ENCODE measurements around the gene BLMH. TPM values are rescaled to one million over a fixed set of nuclear protein-coding genes. Genes with fewer than 3 reads are reported as not detected.

The BLMH gene
- total RNA-seq, 4 donors from 2014 or later = 17.5 to 31.7 (median 27.1) TPM

DNA sequence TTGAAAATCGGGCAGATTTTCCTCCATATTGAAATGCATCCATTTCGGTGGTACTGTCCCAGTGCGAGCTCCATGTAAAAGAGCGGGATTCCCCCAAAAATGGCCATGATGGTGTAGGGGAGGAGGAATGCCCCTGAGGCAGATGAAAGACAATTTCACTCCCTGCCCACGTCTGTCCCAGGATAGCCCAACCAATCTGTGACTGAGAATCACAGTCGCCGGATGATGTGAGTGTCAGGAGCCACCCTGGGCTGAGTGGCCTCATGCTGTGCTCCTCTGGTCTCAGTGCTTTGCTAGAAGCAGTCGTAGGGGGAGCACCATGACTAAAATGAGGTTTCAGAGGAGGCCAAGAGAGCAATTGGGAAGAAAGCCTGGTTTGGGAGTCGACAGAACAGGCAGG is 72.9 kb downstream of the BLMH start:
- 82% methylated on average over 9 of the region's 9 CpGs for WGBS, 2 donors
- intact Hi-C loops (cut with DNase I) = no loop called here
- H3K27me3 ChIP-seq = no peaks in the 10 kb centered on the region

DNA sequence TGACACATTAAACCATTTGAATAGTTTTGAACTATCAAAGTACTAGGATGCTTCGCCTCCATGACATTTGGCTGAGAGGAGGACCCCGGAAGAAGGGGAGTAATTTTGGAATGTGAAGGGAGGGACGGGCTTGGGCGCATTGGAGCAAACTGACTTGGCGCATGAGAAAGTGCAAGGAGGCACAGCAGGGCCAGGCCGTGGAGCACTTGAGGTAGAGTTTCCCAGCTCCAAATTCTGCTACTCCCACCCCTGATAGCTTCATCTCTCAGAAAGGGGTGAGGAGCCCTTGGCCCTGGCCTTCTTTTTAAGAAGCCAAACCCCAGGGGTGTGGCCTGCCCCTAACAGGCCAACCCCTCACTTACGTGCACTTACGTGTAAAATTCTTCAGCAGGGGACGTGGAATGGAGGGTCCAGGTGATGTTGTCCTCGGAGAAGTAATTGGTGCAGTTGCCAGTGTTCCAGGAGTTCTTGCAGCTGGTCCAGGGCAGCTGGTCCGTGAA is 73.9 kb downstream of the BLMH start:
- TF ChIP-seq POLR2A (IDR thresholded peaks at IDR 0.05) = no peak
- TF ChIP-seq, protein P1, sequence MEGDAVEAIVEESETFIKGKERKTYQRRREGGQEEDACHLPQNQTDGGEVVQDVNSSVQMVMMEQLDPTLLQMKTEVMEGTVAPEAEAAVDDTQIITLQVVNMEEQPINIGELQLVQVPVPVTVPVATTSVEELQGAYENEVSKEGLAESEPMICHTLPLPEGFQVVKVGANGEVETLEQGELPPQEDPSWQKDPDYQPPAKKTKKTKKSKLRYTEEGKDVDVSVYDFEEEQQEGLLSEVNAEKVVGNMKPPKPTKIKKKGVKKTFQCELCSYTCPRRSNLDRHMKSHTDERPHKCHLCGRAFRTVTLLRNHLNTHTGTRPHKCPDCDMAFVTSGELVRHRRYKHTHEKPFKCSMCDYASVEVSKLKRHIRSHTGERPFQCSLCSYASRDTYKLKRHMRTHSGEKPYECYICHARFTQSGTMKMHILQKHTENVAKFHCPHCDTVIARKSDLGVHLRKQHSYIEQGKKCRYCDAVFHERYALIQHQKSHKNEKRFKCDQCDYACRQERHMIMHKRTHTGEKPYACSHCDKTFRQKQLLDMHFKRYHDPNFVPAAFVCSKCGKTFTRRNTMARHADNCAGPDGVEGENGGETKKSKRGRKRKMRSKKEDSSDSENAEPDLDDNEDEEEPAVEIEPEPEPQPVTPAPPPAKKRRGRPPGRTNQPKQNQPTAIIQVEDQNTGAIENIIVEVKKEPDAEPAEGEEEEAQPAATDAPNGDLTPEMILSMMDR (IDR thresholded peaks at IDR 0.05) = no peak
- DNase-seq = no peak
- no peaks in the 10 kb centered on the region for H3K36me3 ChIP-seq
- H3K4me3 ChIP-seq (replicated peaks in 1 of 3) = no peak overlapping the region
- 93 to 95% methylated on average over 11 of the region's 11 CpGs for WGBS, 2 donors
- H3K9me3 ChIP-seq = no peaks in the 10 kb centered on the region
- no peaks in the 10 kb centered on the region for H3K4me1 ChIP-seq
- intact Hi-C loops (cut with DNase I) = no loop called here
- H3K27ac ChIP-seq = no peak overlapping the region
- no peaks in the 10 kb centered on the region for H3K27me3 ChIP-seq

More for the DNA sequence above, 72.9 kb downstream of the BLMH start:
- H3K9me3 ChIP-seq = no peaks in the 10 kb centered on the region
- H3K4me3 ChIP-seq (replicated peaks in 1 of 3) = no peak overlapping the region
- H3K27ac ChIP-seq = no peak overlapping the region
- no peak for DNase-seq
- H3K4me1 ChIP-seq = no peaks in the 10 kb centered on the region
- no peaks in the 10 kb centered on the region for H3K36me3 ChIP-seq
- TF ChIP-seq, protein P1 (IDR thresholded peaks at IDR 0.05) = no peak
- no peak for TF ChIP-seq POLR2A (IDR thresholded peaks at IDR 0.05)

- Histone ChIP-seq H3K4me3 (replicated peaks in 1 of 3) (no peak overlapping the region), H3K27ac (no peak overlapping the region), H3K9me3 (no peaks in the 10 kb centered on the region), H3K27me3 (no peaks in the 10 kb centered on the region), H3K36me3 (no peaks in the 10 kb centered on the region), H3K4me1 (no peaks in the 10 kb centered on the region)
- intact Hi-C loops (cut with DNase I) = no loop called here
- DNase-seq = no peak
- TF ChIP-seq, protein P1 (IDR thresholded peaks at IDR 0.05) = no peak
- WGBS, 2 donors = 95 to 98% methylated on average over 6 of the region's 6 CpGs
Measured at GRCh38 chr17:30217054-30217453, 74.7 kb downstream of the BLMH start.

DNA sequence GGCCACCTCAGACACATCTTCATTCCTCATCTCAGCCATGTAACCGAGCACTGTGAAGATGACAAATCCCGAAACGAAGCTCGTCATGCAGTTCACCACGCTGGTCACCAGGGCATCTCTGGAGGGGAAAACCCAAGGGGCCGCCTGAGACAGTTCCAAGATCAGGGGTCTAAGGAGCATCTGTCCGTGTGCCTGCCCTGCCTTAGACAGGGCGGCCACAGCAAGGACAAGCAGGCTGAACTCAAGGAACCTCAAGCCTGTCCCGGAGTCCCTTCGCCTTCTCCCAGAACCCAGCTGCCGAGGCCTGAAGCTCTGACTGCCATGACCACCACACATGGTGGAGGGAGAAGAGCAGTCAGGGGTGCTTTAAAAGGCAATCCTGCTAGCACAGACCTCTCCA is 79.0 kb downstream of the BLMH start:
- H3K27ac ChIP-seq = no peak overlapping the region
- H3K4me3 ChIP-seq (replicated peaks in 1 of 3) = no peak overlapping the region
- H3K4me1 ChIP-seq = no peaks in the 10 kb centered on the region
- TF ChIP-seq, protein P1 (IDR thresholded peaks at IDR 0.05) = no peak
- no peak for TF ChIP-seq POLR2A (IDR thresholded peaks at IDR 0.05)
- WGBS, 2 donors = 93 to 94% methylated on average over 9 to 10 of the region's 11 CpGs
- intact Hi-C loops (cut with DNase I) = no loop called here
- H3K27me3 ChIP-seq = no peaks in the 10 kb centered on the region
- no peaks in the 10 kb centered on the region for H3K9me3 ChIP-seq
- H3K36me3 ChIP-seq = no peaks in the 10 kb centered on the region
- DNase-seq = no peak

- H3K27ac ChIP-seq = no peak overlapping the region
- no peaks in the 10 kb centered on the region for H3K9me3 ChIP-seq
- H3K36me3 ChIP-seq = no peaks in the 10 kb centered on the region
- H3K4me1 ChIP-seq = no peaks in the 10 kb centered on the region
- H3K4me3 ChIP-seq (replicated peaks in 1 of 3) = no peak overlapping the region
- no peak for DNase-seq
- no peaks in the 10 kb centered on the region for H3K27me3 ChIP-seq
- intact Hi-C loops (cut with DNase I) = no loop called here
- TF ChIP-seq POLR2A (IDR thresholded peaks at IDR 0.05) = no peak
- TF ChIP-seq, protein P1 (IDR thresholded peaks at IDR 0.05) = no peak
- WGBS, 2 donors = 84 to 88% methylated on average over 6 of the region's 6 CpGs
Measured at GRCh38 chr17:30211371-30211770, 80.4 kb downstream of the BLMH start.

Measured in thyroid gland (tissue), 4 donors.